ENCODE results near the gene ITPKC. TPM values are rescaled to one million over a fixed set of nuclear protein-coding genes. Genes with fewer than 3 reads are reported as not detected.

ITPKC gene
- total and polyA plus RNA-seq, 2 of the 13 experiments (the other 11 are each of a cell fraction or from before 2014, with no cell fraction given): 6.9 to 11.2 TPM

DNA sequence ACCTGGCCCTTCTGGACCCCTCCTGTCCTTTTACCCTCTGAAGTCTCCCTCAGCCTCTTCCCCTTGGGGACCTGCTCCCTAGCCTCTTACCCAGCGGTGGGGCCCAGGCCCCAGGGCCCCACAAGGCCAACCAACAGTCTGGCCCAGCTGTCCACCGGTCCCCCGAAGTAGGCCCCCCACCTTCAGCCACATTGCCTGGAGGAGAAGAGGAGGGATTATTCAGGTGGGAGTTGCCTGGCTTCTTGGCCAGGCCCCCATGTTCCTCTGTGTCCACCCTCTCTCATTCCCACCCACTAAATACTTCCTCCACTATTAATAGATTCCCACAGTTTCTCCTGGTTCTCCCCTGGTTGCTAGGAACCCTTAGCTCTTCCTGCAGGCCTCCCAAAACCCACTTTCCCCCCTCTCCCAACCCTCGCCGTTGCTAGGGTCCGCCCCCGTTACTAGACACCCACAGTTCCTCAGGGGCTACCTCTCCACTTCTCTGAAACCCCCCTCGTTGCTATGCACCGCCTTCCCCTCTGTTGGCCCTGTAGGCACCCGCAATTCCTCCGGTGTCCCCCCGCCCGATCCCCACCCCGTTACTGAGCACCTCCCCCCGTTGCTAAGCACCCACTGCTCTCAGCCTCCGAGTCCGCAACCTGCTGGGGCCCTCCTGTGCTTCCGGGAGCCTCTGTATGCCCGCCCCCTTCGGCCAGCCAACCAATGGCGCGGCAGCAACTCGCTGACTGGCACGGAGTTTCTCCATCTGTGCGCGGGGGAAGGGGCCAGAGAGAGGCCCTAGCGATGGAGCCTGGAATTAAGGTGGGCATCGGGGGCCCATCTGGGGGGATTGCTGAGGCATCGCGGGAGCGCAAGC is 2.2 kb upstream of the ITPKC start (continued):
- TF ChIP-seq ZNF318 (CRISPR knock-in tag; IDR thresholded peaks at IDR 0.05) (no peak), LCORL (IDR thresholded peaks at IDR 0.05) (no peak), LCORL (CRISPR knock-in tag; IDR thresholded peaks at IDR 0.05) (no peak), NFRKB (IDR thresholded peaks at IDR 0.05) (no peak), ZNF577 (CRISPR knock-in tag; IDR thresholded peaks at IDR 0.05; ENCODE audit: borderline replicate concordance, low read depth) (no peak), MAFG (CRISPR knock-in tag; IDR thresholded peaks at IDR 0.05) (no peak), ETV5 (CRISPR knock-in tag; IDR thresholded peaks at IDR 0.05; ENCODE audit: borderline replicate concordance) (peak; percentile 20; the same call in 1 of the 2 replicates), FOXA1 (IDR thresholded peaks at IDR 0.05) (no peak), FOXA1 (CRISPR knock-in tag; IDR thresholded peaks at IDR 0.05) (no peak), ZNF772 (CRISPR knock-in tag; IDR thresholded peaks at IDR 0.05) (0 out of 2 replicates have a peak, but pooled peaks have one; percentile 22), ADNP (CRISPR knock-in tag; IDR thresholded peaks at IDR 0.05) (no peak), ZNF292 (CRISPR knock-in tag; IDR thresholded peaks at IDR 0.05; ENCODE audit: borderline replicate concordance, low read depth) (no peak), NFKBIZ (CRISPR knock-in tag; IDR thresholded peaks at IDR 0.05) (no peak), KAT2B (IDR thresholded peaks at IDR 0.05; ENCODE audit: borderline replicate concordance, low read depth, low read length) (no peak), MEIS1 (CRISPR knock-in tag; IDR thresholded peaks at IDR 0.05; ENCODE audit: borderline replicate concordance) (no peak), ZNF34 (CRISPR knock-in tag; IDR thresholded peaks at IDR 0.05; ENCODE audit: borderline replicate concordance) (no peak), CHD4 (IDR thresholded peaks at IDR 0.05; ENCODE audit: borderline replicate concordance, low read length) (no peak), ZNF235 (CRISPR knock-in tag; IDR thresholded peaks at IDR 0.05; ENCODE audit: borderline replicate concordance) (no peak), CBX5 (CRISPR knock-in tag; IDR thresholded peaks at IDR 0.05; ENCODE audit: borderline replicate concordance) (no peak), ZNF275 (CRISPR knock-in tag; IDR thresholded peaks at IDR 0.05; ENCODE audit: borderline replicate concordance) (no peak)
- TF ChIP-seq, protein P1, sequence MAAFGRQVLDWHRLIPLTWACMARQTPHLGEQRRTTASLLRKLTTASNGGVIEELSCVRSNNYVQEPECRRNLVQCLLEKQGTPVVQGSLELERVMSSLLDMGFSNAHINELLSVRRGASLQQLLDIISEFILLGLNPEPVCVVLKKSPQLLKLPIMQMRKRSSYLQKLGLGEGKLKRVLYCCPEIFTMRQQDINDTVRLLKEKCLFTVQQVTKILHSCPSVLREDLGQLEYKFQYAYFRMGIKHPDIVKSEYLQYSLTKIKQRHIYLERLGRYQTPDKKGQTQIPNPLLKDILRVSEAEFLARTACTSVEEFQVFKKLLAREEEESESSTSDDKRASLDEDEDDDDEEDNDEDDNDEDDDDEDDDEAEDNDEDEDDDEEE (CRISPR knock-in tag; IDR thresholded peaks at IDR 0.05): no peak

Measured in HepG2 (cell line).